HL-60 (cell line): ENCODE results near the gene PCDHB8.
"Not testable (repeated sequence)": the region's sequence is repeated elsewhere in the genome, so short reads cannot be mapped to it uniquely, and the experiment has no call there.

Source experiments
- DNase-seq, 2 experiments: peaks; one replicate each; pipeline ENCODE4 v3.0.0-alpha.2; 2010 to 2020; ENCODE audit warnings: low read depth in 1 of 2, low spot score in 1 of 2
- H3K27ac ChIP-seq: fragments of 250-450 bp; sonication (Bioruptor Pico); replicated peaks from 2 replicates; pipeline ENCODE4 v1.5.1; 2020; ENCODE audit warnings: mild to moderate bottlenecking, moderate library complexity
- H3K27me3 ChIP-seq: fragments of 250-450 bp; sonication (Bioruptor Pico); 2 replicates; pipeline ENCODE4 v1.5.1; 2021; ENCODE audit warnings: mild to moderate bottlenecking, moderate library complexity; ENCODE audit not compliant: insufficient read depth, poor library complexity, severe bottlenecking
- H3K4me3 ChIP-seq: replicated peaks from 2 replicates; pipeline ENCODE4 v1.5.1; 2011; ENCODE audit warnings: mild to moderate bottlenecking, control low read depth, low read length; ENCODE audit not compliant: insufficient read depth
- GABPA ChIP-seq: IDR thresholded peaks from 2 replicates; pipeline ENCODE4 v1.6.1; 2012; ENCODE audit warnings: low read depth
- POLR2AphosphoS5 ChIP-seq: IDR thresholded peaks from 2 replicates; pipeline ENCODE4 v1.6.1; 2012; ENCODE audit warnings: low read depth
- REST ChIP-seq: IDR thresholded peaks from 2 replicates; pipeline ENCODE4 v1.6.1; 2012; ENCODE audit warnings: low read depth; ENCODE audit not compliant: insufficient replicate concordance
- SPI1 ChIP-seq: IDR thresholded peaks from 2 replicates; pipeline ENCODE4 v1.6.1; 2012; ENCODE audit warnings: low read depth, mild to moderate bottlenecking, borderline replicate concordance
- TF ChIP-seq, protein P1 (sequence below): IDR thresholded peaks from one replicate; pipeline ENCODE4 v1.5.1; 2011; ENCODE audit warnings: low read length, control low read depth, inconsistent platforms; ENCODE audit not compliant: insufficient read depth

Gene PCDHB8

GRCh38 chr5:141196363-141196762, 18.8 kb downstream of the PCDHB8 start:
- no peak for TF ChIP-seq REST
- no peak for TF ChIP-seq GABPA
- no peak for TF ChIP-seq POLR2AphosphoS5
- TF ChIP-seq, protein P1, sequence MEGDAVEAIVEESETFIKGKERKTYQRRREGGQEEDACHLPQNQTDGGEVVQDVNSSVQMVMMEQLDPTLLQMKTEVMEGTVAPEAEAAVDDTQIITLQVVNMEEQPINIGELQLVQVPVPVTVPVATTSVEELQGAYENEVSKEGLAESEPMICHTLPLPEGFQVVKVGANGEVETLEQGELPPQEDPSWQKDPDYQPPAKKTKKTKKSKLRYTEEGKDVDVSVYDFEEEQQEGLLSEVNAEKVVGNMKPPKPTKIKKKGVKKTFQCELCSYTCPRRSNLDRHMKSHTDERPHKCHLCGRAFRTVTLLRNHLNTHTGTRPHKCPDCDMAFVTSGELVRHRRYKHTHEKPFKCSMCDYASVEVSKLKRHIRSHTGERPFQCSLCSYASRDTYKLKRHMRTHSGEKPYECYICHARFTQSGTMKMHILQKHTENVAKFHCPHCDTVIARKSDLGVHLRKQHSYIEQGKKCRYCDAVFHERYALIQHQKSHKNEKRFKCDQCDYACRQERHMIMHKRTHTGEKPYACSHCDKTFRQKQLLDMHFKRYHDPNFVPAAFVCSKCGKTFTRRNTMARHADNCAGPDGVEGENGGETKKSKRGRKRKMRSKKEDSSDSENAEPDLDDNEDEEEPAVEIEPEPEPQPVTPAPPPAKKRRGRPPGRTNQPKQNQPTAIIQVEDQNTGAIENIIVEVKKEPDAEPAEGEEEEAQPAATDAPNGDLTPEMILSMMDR, result no peak
- TF ChIP-seq SPI1, result no peak
- no peaks in the 10 kb centered on the region for H3K27me3 ChIP-seq
- no peak for DNase-seq
- H3K27ac ChIP-seq, result no peak overlapping the region
- no peak overlapping the region for H3K4me3 ChIP-seq

GRCh38 chr5:141199359-141200235, 22.0 kb downstream of the PCDHB8 start, which contains the start of gene PCDHB11:
Gene PCDHB11, plus strand, starts transcription at chr5:141199627. Its CDS starts 148 bp downstream, at chr5:141199775.
- DNase-seq, result no peak
- H3K27me3 ChIP-seq, result no peaks in the 10 kb centered on the region
- TF ChIP-seq SPI1 (no peak), POLR2AphosphoS5 (no peak), REST (no peak), GABPA (no peak)
- TF ChIP-seq, protein P1, result no peak
- H3K4me3 ChIP-seq, result no peak within 1 kb of the TSS
- no peak within 1 kb of the TSS for H3K27ac ChIP-seq

GRCh38 chr5:141201126-141201525, 23.5 kb downstream of the PCDHB8 start:
- not testable (repeated sequence) for DNase-seq, H3K4me3 ChIP-seq, H3K27ac ChIP-seq, H3K27me3 ChIP-seq

- not testable (repeated sequence) for DNase-seq, H3K27ac ChIP-seq, H3K4me3 ChIP-seq, H3K27me3 ChIP-seq
Measured at GRCh38 chr5:141201646-141202045, 24.1 kb downstream of the PCDHB8 start.

- Histone ChIP-seq H3K27ac (no peak within 1 kb of the TSS), H3K4me3 (no peak within 1 kb of the TSS), H3K27me3 (no peaks in the 10 kb centered on the region)
- no peak for TF ChIP-seq POLR2AphosphoS5
- TF ChIP-seq, protein P1, result no peak
- no peak for TF ChIP-seq REST
- TF ChIP-seq GABPA, result no peak
- no peak for TF ChIP-seq SPI1
- DNase-seq, result no peak
Measured at GRCh38 chr5:141208478-141208877, 30.9 kb downstream of the PCDHB8 start, which contains the start of gene PCDHB12. Gene PCDHB12, plus strand, starts transcription at chr5:141208719. Its CDS starts 189 bp downstream, at chr5:141208908.
